ENCODE measurements around the gene PARD3.

PARD3 gene

DNA sequence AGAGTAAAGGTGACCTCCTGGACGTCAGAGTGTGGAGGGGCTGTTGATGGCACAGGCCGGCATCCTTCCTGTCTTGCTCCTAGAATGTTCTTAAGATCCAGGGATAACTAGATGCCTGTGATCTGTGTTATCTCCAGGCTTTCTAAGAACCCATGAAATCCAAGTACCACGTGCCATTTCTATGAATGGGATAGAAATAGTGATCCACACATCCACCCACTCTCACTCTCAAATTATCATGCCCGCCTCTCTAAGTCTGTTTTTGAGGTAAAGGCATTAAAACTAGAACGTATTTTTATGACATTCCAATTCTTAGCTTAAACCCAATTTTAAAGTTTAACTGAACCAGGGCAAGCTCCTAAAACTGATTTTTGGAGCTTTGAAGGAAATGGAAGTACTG lies 622.5 kb downstream of the PARD3 start:
- no peak for DNase-seq

DNA sequence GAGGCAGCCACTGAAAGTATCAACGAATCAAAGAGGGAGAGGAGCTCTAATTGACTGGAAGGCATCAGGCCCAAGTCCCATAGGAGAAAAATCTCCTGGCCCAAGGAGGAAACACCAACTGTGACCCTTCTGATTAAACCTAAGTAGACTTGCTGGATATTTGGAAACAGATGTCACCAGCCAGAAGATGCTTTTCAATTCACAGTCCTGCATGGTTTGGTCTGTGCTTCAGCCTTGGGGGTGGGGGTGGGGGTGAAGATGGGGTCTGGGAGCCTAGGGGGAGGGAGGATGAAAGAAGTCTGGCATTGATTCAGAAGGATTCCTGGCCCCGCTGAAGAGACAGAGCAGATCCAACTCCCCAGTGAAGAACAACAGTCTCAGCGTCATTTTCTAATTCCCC lies 623.7 kb downstream of the PARD3 start:
- no peak for DNase-seq

DNA sequence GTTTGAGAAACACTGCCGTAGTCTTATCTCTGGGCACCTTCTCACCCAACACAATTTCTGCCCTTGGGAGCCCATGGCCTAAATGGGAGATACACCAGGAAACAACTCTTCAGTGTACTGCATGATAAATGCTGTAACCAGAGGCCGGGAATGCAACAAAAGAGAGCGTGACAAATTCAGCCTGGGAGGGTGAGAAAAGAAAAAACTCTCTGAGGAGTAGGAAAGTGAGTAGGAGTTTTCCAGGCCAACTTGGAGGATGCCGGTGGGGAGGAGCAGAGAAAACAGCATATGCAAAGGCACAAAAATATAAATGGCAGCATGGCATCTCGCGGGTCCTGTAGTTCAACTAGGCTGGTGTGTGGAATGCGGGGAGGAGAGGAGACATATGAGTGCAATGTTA lies 624.5 kb downstream of the PARD3 start:
- DNase-seq, result no peak

DNA sequence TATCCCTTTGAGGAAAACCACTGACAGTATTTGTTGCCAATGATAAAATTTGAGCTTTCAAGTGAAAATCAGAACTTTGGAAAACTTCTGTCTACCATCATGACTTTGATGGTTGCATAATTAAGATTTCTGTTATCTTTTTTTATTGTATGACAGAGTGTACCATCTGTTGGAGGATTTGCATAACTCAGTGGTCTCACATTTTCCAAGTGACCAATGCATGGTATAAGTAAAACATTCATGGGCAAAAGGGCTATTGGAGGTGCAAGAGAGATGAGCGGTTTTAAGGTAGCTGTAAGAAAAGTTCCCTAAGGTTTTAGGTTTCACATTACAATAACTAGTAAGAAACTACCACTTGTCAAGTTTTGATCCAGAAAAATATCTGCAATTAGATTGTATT lies 625.3 kb downstream of the PARD3 start:
- DNase-seq, result no peak

DNA sequence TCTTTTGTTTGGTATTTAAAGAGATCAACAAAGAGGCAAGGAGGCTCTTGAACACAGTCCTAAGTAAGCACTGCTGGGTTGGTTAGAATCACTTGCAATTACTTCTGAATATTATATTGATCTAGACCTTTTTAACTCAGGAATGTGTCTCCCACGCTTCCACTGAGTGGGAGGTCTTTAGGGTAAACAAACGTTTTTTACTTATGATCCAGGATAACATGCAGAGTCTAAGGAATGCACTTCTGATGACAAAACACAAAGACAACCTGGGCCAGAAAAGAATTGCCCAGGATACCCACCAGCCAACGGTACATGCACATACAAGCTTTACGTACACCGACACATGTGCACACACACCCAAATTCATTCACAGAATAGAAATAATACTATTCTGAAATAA lies 626.9 kb downstream of the PARD3 start:
- DNase-seq, result no peak

DNA sequence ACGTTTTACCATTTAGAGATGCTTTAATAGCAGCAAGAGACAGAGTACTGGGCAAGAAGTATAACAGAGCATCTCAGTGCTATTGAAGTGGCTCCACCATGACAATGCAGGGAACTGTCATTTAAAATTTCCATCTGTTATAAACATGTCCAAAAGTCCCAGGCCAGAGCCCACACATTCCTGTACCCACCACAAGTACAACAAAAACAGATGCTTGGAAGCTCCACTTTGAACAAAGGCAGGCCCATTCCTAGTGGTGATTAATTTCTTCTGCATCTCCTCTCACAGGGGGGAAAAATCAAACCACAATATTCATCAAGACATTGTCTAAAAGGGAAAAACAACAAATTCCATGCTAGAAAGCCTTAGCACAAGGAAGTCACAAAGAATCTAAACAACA lies 627.9 kb downstream of the PARD3 start:
- no peak for DNase-seq

DNA sequence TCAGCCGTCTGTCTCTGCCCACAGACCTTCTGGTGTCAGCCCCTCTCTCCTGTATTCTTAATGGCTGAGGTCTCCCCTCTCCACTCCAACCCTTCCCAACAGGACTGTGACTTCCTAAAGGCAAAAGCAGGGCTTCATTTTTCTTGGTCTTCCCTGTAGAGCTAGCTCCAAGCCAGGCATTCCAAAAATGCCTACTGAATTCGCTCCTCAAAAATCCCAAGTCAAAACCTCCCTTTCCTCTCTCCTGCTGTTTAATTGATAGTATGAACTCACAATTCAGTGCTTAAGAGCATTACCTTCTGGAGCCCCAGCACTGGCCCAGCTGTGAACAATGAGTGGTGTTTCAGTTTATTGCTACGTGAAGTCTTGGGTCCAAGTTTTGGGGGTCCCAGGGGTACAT lies 628.4 kb downstream of the PARD3 start:
- no peak for DNase-seq

DNA sequence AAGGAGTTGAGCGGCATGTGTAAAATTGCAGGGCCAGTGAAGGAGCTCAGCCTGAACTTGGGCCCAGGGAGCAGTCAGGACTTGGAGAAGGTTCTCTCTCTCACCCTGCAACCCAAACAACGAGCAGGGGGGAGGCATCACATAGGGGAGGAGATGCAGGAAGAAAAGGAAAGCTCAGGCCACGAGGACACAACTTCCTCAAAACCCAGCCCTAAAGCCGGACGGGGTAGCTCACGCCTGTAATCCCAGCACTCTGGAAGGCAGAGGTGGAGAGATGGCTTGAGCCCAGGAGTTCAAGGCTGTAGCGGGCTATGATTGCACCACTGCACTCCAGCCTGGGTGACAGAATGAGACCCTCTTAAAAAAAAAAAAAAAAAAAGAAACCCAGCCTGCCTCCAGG lies 629.1 kb downstream of the PARD3 start:
- no peak for DNase-seq

DNA sequence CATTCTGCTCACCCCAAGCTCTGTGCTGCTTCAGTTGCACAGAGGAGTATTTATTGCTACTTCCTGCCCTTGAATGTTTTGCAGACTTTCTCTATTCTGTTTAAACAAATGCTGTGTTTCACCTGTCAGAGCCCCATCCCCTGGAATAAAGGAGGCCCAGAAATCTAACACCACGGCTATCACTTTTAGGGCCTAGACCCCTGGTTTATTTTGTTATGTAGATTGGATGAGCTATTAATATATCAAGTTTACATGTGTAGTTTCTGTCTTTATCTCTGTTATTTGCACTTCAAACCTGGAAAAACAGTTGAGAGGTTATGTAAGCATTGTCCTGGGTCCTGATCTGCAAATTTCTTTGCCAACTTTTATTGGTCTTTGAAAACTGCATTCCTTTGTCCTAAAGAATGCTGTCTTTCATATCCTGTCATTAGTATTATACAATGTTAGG lies 630.1 kb downstream of the PARD3 start:
- DNase-seq, result peak; percentile 84

DNA sequence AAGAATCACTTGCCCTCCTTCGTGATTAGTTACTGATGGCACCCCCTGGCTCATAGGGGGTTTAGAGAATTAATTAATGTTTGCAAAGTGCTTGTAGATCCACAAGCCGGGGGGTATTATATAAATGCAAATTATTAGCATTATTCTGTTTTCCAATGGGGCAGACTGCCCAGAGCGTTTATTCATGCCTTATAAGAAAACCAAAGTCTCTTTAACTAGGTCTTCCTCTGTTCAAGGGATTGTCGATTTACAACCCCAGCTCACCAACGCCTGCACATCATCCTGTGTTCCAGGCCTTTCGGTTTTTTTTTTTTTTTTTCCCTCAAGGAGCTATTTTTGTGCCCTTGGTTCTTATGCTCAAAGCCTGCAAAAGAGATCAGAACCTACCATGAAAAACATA lies 630.7 kb downstream of the PARD3 start:
- DNase-seq, result peak; percentile 24

DNA sequence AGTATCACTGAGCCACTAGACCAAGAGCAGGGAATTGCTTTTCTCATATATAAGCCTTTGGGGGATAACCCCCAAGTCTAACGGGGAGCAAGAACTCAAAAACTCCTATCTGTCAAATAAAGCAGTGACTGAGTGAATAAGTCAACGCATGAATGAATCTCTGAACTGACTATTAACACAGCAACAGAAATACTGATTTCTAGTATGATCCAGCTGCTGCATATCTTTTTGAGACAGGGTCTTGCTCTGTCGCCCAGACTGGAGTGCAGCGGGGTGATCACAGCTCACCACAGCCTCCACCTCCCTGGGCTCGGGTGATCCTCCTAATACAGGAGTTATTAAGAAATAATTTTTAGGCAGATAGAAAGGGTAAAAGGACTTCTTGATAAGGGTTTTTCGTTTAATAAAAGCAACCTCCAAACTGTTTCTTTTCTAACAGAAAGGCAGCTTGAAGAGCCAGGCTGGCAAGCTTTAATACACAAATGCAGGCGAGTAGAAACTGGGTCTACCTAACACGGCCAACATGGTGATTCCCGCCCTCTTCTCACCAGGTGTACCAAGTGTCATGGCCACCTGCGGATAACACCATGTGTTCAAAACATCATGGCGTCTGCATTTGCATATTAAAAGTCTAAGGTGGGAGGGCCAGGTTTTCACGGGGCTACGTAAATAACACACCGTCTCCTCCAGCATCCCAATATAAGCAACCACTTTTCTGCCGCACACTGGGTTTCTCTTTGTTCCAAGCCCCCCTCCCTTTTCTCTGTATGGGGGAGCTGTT lies 631.9 kb downstream of the PARD3 start:
- peak; percentile 92 for DNase-seq

DNA sequence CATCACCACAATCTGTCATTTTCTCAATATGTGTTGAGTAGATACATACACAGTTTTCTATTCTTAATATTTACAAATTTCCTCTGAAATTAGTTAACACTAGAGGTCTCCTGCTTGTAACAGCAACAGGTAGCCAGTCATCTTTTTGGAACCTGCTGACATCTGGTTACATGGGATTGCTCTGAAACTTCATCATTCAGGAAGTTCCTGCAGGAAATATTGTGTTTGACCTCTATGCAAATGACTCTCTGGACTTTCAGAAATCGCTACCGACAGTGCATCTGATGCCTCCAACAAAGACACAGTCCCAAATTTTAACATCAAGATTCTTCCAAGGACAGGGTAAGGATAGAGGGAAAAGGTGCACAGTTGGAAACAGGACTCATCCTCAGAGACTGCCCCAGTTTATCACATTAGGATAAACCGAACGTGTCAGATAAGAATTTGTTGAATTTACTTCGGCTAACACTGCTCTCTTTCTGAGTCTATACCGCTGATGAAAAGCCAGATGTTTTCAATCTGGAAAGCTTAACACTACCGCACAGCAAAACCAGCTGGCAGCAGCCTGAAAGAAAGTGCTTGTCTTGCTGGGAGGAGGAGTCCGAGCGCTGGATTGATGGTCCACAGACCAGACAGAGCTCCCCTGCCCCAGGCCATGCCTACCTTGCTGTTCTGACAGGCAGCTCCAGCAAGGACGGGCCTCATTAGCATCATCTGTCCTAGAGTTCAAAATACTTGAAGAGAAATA lies 633.4 kb downstream of the PARD3 start:
- peak; percentile 47 for DNase-seq

DNA sequence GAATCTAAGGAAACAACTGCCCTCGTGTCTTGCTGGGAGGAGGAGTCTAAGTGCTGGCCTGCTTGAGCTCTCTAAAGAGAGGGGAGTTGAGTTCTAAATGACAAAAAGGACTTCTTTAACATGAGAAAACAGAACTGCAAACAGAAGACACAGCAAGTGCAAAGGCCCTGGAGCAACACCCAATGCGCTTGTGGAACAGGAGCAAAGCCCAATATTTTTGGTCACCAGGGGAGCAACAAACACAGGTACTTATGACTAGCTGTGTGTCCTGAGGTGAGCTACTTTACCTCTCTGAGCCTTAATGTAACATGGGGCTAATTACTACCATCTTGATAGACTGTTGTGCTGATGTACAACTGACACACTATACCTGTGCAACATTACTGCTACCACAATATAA lies 634.3 kb downstream of the PARD3 start:
- DNase-seq, result no peak

DNA sequence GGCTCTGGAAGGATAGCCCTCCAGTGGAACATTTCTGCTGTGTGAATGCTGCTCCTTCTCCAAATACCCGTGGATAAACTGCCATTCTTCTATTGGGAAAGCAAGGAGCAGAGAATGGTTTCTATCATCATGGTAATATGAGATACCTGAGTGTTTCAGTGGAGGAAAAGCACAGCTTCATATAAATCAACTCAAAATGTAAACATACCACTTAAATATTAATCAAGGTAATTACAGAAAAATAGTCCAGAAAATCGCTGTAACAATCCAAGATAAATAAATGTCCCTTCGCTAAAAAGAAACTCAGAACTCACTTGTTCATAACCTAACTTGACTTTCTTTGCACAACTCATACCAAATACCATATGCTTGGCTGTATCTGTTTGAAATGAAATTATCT lies 635.8 kb downstream of the PARD3 start:
- peak; percentile 27 for DNase-seq

DNA sequence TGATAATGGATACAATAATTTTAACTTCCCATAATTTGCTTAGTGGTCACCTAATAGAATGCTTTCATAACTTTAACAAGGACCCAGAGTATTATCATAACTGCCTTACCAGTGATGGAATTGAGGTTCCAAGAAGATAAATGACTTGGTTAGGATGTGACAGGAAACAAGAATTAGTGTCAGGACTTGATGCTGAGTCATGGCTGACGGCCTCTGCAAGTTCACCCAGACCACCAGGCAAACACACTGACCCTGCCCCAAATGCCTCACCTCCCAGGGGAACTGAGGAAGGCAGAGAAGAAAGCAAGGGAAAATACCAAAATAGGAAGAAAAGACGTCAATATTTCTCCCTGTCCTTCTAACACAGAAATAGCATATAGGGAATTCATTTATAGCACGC lies 636.3 kb downstream of the PARD3 start:
- DNase-seq, result no peak

DNA sequence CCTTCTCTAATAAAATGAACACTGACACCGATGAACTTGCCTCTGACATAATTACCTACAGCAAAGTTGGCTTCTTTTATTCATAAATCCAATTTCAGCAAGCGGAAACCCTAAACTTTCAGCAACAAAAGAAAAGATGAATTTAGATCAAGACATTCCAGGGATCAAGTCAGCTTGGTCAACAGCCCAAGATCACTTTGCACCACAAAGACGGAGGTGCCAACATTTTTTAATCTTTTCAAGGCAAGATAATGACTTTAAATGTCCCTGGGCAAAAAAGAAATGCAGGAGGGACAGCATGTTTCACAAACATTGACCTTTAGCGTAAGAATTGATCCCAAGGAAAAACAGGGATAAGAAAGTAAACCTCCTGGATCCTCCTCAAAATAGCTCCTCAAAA lies 636.9 kb downstream of the PARD3 start:
- DNase-seq, result no peak

DNA sequence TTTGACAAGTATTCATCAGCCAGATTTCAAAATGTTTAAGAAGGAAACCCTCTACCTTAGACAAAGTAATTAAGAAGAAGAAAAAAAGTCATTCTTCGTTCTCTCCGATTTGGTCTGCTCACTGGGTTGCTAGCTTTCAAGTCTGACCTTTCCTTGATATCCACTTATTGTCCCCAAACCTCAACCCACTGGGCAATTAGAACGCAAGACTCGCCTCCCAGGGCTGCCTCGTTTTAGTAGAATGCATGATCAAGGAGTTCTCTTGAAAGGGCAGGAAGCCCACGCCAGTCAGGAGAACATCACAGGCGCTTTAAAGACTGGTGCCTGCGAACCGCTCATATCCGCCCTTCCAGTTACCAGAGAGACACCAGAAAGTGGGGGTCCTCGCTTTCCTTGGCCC lies 637.7 kb downstream of the PARD3 start:
- DNase-seq, result no peak

DNA sequence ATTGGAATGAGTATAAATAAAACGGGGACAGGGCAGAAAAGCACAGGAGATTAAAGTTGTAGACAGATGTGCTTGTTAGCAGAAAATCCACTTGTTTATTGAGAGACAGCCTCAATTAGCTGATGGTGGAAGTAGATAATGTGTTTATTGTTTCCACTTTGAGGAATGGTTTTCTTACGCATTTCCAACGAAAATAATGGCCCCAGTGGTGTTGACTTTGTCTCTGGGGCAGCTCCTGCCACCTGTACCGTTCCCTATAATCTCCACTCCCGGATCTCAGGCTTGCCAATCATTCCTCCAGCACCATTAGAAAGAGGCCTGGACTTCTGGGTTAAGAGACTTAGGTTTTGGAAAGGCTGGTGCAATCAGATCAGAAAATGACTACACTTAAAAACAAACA lies 638.7 kb downstream of the PARD3 start:
- peak; percentile 64 for DNase-seq

DNA sequence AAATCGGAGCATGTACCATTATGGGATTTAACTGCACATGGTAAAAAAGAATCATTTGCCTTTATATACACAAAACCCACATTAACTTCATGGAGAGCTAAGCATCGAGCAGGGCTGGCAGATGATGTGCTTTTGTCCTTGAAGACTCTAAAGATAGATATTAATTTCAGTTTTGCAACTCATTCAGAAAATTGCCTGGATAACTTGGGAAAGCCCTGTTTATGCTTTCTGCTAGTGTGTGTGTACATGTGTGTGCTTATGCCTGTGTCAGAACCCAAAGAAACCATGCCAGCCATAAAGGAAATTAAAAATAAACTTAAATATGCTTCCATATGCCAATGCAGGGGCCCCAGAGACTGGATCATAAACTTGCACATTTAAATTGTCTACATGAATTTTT lies 640.0 kb downstream of the PARD3 start:
- no peak for DNase-seq

DNA sequence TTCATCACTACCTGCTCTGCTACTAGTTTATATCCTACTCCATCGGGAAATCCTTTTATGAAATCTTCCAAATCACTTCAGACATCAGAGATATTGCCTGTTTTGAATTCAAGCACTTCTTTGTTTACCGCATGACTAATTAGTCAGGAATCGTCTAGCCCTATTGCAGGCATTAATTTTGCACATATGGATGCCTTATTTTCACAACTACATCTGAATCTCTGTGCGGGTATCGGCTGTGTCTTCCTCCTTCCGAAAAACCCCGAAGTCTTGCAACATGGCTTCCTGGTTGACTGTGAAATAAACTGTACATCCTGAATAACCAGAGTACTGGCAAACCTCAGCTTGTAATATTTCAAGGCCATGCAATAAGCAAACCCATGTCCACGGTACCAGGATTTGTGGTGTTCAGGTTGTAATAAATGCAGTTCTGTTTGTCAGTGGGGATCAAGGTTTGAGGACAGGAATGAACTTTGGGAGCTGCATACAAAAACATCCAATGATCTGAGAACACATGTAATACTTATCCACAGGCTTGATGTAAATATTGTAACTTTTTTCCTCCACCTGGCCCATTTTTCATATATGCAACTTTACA lies 642.1 kb downstream of the PARD3 start:
- no peak for DNase-seq

DNA sequence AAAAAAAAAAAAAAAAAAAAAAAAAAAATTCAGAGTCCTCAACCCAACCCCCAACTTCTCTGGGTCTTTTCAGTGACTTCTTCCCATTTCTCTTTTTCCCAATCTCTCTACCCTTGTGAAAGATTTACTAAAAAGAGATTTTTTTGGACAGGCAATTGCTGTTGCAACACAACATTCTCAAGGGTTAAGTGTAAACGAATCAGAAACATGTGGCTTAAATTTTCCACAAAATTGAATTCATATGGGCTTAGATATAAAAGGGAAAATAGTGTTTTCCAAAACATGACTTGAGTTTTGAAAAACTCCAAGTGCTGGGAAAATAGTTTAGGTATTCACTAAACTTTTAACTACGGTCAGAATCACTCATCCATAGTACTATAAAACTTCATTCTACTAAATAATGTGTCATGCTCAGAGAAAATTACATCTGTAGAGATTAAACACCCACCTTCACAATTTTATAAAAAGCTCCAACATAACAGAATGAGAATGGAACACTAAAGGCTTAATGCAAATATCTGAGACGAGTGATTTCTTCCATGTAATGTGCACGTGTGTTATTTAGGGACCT lies 643.1 kb downstream of the PARD3 start:
- no peak for DNase-seq

DNA sequence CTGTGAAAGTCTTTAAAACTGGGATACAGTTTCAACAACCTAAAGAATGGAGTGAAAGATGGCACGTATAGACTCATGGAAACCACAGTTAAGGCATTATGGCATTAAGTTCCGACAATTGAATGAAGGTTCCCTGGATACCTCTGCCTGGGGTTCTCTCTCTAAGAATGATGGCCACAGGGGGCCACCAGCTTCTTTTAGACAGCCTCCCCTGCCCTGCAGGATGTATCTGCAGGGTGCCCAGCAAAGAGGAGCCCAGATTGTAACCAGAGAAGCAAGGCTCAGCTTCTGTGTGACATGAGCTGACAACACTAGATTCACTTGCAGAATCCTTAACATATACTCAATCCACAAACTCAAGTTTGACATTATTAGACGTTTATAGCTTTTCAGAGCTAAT lies 645.4 kb downstream of the PARD3 start:
- peak; percentile 49 for DNase-seq

DNA sequence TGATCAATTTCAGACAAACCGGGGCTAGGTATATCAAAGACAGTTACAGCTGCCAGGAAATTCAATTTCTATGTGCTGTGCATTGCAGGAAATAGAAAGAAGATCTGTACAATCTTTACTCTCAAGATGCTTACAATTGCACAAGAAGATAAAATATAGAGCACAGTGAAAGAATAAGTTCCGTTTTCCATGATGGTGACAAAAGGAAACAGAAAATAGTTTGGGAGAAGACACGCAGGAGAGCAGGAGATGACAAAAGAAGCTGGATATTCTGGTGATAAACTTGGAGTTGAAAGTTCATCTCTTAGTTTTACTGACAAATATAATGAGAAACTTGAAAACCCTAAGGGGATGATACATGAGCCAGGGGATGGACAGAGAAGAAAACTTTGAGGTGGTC lies 646.0 kb downstream of the PARD3 start:
- DNase-seq, result no peak

DNA sequence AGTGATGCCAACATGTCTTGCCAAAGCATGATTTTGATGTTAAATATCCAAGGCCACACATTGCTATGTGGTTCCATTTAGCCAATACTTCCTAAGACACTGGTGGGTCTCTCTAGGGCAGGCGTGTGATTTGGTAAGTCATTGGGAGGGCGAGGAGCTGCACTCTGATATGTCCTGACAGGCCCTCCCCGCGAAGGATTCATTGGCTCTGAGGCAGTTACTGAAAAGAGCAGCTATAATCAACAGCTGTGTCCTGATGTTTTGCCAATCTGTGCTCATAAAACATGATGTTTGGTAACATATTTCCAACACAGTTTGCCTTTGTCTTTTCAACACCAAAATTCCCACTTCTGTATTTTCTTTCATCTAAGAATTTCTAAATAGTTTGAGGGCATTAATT lies 646.7 kb downstream of the PARD3 start:
- no peak for DNase-seq
